Thyroid gland (tissue), 4 donors: ENCODE data around the gene FBXL7. TPM values are rescaled to one million over a fixed set of nuclear protein-coding genes. Genes with fewer than 3 reads are reported as not detected.

Source experiments
- DNase-seq, 2 donors: peaks; one replicate each; pipeline ENCODE4 v3.0.0-alpha.2; 2019
- H3K27ac ChIP-seq, 3 donors: fragments of 200-600 bp; sonication (generic); 1 replicate in 2 of 3; 2 replicates in 1 of 3; pipeline ENCODE4 v1.5.1; 2016 to 2019; ENCODE audit warnings: mild to moderate bottlenecking in 1 of 3, moderate library complexity in 1 of 3
- H3K27me3 ChIP-seq: fragments of 200-600 bp; sonication (generic); one replicate; pipeline ENCODE4 v1.5.1; 2019
- H3K36me3 ChIP-seq, 2 donors: fragments of 200-600 bp; sonication (generic); one replicate each; pipeline ENCODE4 v1.5.1; 2016 to 2019
- H3K4me1 ChIP-seq, 2 donors: fragments of 200-600 bp; sonication (generic); one replicate each; pipeline ENCODE4 v1.5.1; 2017 to 2019
- H3K4me3 ChIP-seq, 3 donors: fragments of 200-600 bp; sonication (generic); replicated peaks in 1 of 3; 1 replicate in 2 of 3; 2 replicates in 1 of 3; pipeline ENCODE4 v1.5.1; 2016; ENCODE audit warnings: mild to moderate bottlenecking in 1 of 3
- H3K9me3 ChIP-seq: fragments of 200-600 bp; sonication (generic); one replicate; pipeline ENCODE4 v1.5.1; 2017
- CTCF ChIP-seq, 6 experiments: fragments of 200-600 bp in 3 of 6; fragments of 450-650 bp in 3 of 6; sonication (generic) in 3 of 6; IDR thresholded peaks; one replicate each; pipeline ENCODE4 v1.5.1; 2016 to 2019; ENCODE audit warnings: antibody characterized with exemption in 6 of 6, mild to moderate bottlenecking in 2 of 6, inconsistent platforms in 1 of 6, moderate library complexity in 1 of 6
- POLR2A ChIP-seq, 2 donors: fragments of 450-650 bp; IDR thresholded peaks; one replicate each; pipeline ENCODE4 v1.6.1; 2017; ENCODE audit warnings: antibody characterized with exemption in 2 of 2, mild to moderate bottlenecking in 2 of 2, moderate library complexity in 1 of 2
- WGBS, 2 donors: methylation state at CpG; one replicate each; pipeline ENCODE4 v1.1.5; 2017; 5-methylcytosine and 5-hydroxymethylcytosine counted together
- intact Hi-C: fragments of 100-400 bp; cut with DNase I; formaldehyde crosslinking; loops from one replicate; pipeline ENCODE4 v1.15.1; 2023
- total RNA-seq, 4 donors: library from RNA; depleted of rRNA; stranded (reverse); fragments of >200 nt; gene quantifications; one replicate each; pipeline ENCODE4 v1.2.3, GENCODE V29; 2016

FBXL7 gene
- total RNA-seq, 4 donors from 2014 or later = 6.4 to 11.8 (median 9.2) TPM

GRCh38 chr5:15609076-15609725, 109.2 kb downstream of the FBXL7 start:
- H3K27ac ChIP-seq = no peak overlapping the region
- intact Hi-C loops = no loop called here
- TF ChIP-seq POLR2A (IDR thresholded peaks at IDR 0.05) (no peak), CTCF (IDR thresholded peaks at IDR 0.05) (no peak)
- H3K9me3 ChIP-seq = no peaks in the 10 kb centered on the region
- H3K36me3 ChIP-seq = no peaks in the 10 kb centered on the region
- DNase-seq = no peak
- WGBS, 2 donors = 100% methylated on average over 3 of the region's 3 CpGs
- no peak overlapping the region for H3K4me3 ChIP-seq
- no peaks in the 10 kb centered on the region for H3K4me1 ChIP-seq
- no peaks in the 10 kb centered on the region for H3K27me3 ChIP-seq

- no peaks in the 10 kb centered on the region for H3K36me3 ChIP-seq
- no peaks in the 10 kb centered on the region for H3K27me3 ChIP-seq
- no peak overlapping the region for H3K4me3 ChIP-seq
- intact Hi-C loops = no loop called here
- H3K4me1 ChIP-seq = no peaks in the 10 kb centered on the region
- 43 to 44% methylated on average over 2 of the region's 2 CpGs for WGBS, 2 donors
- no peak for DNase-seq
- no peaks in the 10 kb centered on the region for H3K9me3 ChIP-seq
- TF ChIP-seq POLR2A (IDR thresholded peaks at IDR 0.05) = no peak
- TF ChIP-seq CTCF (IDR thresholded peaks at IDR 0.05) = no peak
- H3K27ac ChIP-seq = no peak overlapping the region
Observed at GRCh38 chr5:15610216-15610615, 110.2 kb downstream of the FBXL7 start.

- no peaks in the 10 kb centered on the region for H3K27me3 ChIP-seq
- intact Hi-C loops = no loop called here
- WGBS, 2 donors = 70 to 99% methylated on average over 2 of the region's 2 CpGs
- H3K9me3 ChIP-seq = no peaks in the 10 kb centered on the region
- no peak overlapping the region for H3K4me3 ChIP-seq
- H3K36me3 ChIP-seq = no peaks in the 10 kb centered on the region
- H3K4me1 ChIP-seq = no peaks in the 10 kb centered on the region
- no peak overlapping the region for H3K27ac ChIP-seq
- no peak for DNase-seq
- TF ChIP-seq CTCF (IDR thresholded peaks at IDR 0.05) = no peak
- no peak for TF ChIP-seq POLR2A (IDR thresholded peaks at IDR 0.05)
Observed at GRCh38 chr5:15611008-15611407, 111.0 kb downstream of the FBXL7 start.

GRCh38 chr5:15612915-15613635, 113.1 kb downstream of the FBXL7 start:
- Histone ChIP-seq H3K4me3 (no peak overlapping the region), H3K27ac (no peak overlapping the region), H3K27me3 (no peaks in the 10 kb centered on the region), H3K4me1 (no peaks in the 10 kb centered on the region), H3K9me3 (no peaks in the 10 kb centered on the region), H3K36me3 (no peaks in the 10 kb centered on the region)
- TF ChIP-seq POLR2A (IDR thresholded peaks at IDR 0.05) (no peak), CTCF (IDR thresholded peaks at IDR 0.05) (no peak)
- DNase-seq = no peak
- intact Hi-C loops = no loop called here
- 78 to 94% methylated on average over 1 of the region's 1 CpG for WGBS, 2 donors

- intact Hi-C loops = no loop called here
- Histone ChIP-seq H3K4me3 (no peak overlapping the region), H3K9me3 (no peaks in the 10 kb centered on the region), H3K4me1 (no peaks in the 10 kb centered on the region), H3K36me3 (no peaks in the 10 kb centered on the region), H3K27ac (no peak overlapping the region), H3K27me3 (no peaks in the 10 kb centered on the region)
- TF ChIP-seq POLR2A (IDR thresholded peaks at IDR 0.05) = no peak
- no peak for TF ChIP-seq CTCF (IDR thresholded peaks at IDR 0.05)
- DNase-seq = no peak
- WGBS, 2 donors = 92 to 96% methylated on average over 4 of the region's 4 CpGs
Observed at GRCh38 chr5:15614679-15615078, 114.7 kb downstream of the FBXL7 start.
